Measurements from ENCODE around the gene PRTN3.
"Not testable (repeated sequence)": the region's sequence is repeated elsewhere in the genome, so short reads cannot be mapped to it uniquely, and the experiment has no call there.

The PRTN3 gene

DNA sequence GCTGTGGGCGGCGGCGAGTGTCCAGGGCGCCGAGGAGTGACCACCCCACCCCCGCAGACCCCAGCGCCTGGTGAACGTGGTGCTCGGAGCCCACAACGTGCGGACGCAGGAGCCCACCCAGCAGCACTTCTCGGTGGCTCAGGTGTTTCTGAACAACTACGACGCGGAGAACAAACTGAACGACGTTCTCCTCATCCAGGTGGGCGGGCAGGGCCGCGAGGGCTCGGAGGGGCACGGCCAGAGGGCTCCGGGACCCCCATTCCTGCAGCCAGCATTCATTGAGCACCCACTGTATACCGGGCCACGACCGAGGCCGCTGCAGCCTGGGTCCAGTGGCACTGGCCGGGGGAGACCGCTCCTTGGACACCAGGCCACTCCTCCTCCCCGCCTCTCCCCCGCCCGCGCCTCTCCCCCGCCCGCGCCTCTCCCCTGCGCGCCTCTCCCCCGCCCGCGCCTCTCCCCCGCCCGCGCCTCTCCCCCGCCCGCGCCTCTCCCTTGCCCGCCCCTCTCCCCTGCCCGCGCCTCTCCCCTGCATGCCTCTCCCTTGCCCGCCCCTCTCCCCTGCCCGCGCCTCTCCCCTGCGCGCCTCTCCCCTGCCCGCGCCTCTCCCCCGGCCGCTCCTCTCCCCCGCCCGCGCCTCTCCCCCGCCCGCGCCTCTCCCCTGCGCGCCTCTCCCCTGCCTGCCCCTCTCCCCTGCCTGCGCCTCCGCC is 3.2 kb downstream of the PRTN3 start:
- no peak for DNase-seq (ENCODE audit: extremely low read depth in 1 of 2, low read depth in 1 of 2)

DNA sequence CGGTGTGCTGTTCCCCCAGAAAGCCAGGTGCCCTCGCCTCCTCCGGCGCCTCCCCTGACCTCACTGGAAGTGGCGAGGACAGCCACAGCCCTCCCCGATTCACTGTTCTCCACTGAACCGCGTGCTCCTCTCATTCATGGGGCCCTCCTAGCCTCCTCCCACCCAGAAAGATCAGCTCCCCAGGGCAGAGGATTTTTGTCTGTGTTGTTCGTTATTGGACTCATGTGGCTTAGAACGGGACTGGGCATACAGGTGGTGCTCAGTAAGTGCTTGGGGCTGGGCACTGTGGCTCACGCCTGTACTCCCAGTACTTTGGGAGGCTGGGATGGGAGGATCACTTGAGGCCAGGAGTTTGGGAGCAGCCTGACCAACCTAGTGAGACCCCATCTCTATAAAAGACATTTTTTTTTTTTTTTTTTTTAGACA is 3.8 kb downstream of the PRTN3 start:
- DNase-seq (ENCODE audit: extremely low read depth in 1 of 2, low read depth in 1 of 2) = no peak

DNA sequence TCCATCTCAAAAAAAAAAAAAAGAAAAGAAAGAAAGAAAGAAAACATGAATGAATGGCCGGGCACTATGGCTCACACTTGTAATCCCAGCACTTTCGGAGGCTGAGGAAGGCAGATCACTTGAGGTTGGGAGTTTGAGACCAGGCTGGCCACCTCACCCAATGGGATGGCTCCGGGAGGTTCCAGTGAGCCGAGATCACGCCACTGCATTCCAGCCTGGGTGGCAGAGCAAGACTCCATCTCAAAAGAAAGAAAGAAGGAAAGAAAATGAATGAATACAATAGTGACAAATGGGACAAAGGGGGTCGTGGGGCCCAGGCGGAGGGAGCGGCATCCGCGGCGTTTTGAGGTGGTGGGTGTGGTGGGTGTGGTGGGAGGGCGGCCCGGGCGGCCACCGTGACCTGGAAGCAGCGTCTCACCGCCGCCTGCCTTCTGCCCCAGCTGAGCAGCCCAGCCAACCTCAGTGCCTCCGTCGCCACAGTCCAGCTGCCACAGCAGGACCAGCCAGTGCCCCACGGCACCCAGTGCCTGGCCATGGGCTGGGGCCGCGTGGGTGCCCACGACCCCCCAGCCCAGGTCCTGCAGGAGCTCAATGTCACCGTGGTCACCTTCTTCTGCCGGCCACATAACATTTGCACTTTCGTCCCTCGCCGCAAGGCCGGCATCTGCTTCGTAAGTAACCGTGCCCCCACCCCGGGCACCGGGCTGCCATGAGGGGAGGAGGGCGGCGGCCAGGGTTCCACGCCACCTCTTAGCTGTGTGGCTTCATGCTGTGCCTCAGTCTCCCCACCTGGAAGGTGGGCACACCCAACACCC is 5.1 kb downstream of the PRTN3 start:
- no peak for DNase-seq (ENCODE audit: extremely low read depth in 1 of 2, low read depth in 1 of 2)

DNA sequence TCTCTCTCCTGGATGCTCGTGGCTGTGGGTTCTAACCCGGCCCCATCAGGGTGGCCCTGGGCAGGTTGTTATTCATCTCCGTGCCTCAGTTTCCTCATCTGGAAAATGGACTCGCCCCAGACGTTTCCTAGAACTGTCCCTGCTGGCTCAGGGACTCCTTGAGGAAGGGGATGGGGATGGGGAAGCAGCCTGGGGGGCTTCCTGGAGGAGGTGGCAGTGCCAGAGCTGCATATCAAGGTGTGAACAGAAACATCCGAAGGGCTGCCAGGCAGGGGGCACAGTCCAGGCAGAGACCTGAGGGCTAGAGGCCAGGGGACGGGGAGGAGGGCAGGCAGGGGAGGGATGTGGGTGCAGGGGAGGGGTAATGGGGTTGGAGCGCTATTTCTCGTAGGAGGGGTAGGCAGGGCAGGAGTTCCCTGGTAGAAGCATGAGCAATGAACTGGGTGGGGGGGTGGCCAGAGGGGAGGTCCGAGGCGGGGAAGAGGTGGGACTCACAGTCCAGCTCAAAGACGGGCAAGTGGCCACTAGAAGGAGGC is 7.7 kb downstream of the PRTN3 start:
- no peak for DNase-seq (ENCODE audit: extremely low read depth in 1 of 2, low read depth in 1 of 2)

DNA sequence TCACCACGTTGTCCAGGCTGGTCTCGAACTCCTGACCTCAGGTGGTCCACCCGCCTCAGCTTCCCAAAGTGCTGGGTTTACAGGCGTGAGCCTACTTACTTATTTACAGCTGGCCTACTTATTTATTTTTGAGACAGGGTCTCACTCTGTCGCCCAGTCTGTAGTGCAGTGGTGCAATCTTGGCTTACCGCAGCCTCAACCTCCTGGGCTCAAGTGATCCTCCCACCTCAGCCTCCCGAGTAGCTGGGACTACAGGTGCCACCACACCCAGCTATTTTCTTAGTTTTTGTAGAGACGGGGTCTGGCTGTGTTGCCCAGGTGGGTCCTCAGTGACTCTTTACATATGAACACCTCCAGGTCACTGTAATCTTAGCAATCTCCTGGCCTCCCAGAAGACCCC is 8.4 kb downstream of the PRTN3 start:
- DNase-seq (ENCODE audit: extremely low read depth in 1 of 2, low read depth in 1 of 2) = not testable (repeated sequence)

DNA sequence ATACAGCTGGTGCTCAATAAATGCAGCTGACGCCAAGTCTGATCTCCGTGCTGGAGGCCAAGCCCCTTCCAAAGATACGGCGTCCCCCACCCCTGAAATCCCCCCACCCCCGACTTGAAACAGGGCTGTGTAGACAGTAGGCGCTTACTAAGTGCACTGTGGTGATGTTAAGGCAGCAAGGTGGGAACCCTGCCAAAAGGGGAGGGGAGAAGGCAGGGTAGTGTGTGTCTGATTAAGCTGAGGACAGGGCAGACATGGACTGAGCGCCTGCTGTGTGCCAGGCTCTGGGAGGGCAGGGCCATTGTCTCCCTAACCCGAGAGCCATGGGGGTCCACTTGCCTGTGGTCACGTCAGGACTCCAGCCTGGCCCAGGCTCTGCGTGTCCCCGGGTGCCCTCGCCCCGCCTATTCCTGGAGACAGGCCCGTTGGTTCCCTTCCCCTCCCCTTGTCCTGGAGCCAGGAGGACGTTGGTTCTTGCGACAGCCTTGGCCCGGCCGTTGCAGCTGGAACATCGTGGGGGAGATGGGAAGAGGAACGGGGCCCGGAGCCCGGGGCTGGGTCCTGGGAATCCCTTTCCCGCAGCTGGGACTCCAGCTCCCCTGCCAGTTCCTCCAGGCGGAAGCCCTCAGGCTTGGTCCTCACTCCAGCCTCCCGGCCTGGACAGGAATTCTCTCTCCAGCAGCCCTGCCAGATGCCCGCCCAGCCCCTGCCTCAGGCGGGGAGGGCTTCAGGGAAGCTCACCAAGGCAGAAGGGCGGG is 9.6 kb downstream of the PRTN3 start:
- no peak for DNase-seq (ENCODE audit: extremely low read depth in 1 of 2, low read depth in 1 of 2)

DNA sequence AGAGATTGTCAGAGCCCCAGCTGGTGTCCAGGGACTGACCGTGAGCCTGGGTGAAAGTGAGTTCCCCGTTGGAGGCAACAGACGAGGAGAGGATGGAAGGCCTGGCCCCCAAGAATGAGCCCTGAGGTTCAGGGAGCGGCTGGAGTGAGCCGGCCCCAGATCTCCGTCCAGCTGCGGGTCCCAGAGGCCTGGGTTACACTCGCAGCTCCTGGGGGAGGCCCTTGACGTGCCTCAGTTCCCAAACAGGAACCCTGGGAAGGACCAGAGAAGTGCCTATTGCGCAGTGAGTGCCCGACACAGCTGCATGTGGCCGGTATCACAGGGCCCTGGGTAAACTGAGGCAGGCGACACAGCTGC is 10.2 kb downstream of the PRTN3 start:
- no peak for DNase-seq (ENCODE audit: extremely low read depth in 1 of 2, low read depth in 1 of 2)

DNA sequence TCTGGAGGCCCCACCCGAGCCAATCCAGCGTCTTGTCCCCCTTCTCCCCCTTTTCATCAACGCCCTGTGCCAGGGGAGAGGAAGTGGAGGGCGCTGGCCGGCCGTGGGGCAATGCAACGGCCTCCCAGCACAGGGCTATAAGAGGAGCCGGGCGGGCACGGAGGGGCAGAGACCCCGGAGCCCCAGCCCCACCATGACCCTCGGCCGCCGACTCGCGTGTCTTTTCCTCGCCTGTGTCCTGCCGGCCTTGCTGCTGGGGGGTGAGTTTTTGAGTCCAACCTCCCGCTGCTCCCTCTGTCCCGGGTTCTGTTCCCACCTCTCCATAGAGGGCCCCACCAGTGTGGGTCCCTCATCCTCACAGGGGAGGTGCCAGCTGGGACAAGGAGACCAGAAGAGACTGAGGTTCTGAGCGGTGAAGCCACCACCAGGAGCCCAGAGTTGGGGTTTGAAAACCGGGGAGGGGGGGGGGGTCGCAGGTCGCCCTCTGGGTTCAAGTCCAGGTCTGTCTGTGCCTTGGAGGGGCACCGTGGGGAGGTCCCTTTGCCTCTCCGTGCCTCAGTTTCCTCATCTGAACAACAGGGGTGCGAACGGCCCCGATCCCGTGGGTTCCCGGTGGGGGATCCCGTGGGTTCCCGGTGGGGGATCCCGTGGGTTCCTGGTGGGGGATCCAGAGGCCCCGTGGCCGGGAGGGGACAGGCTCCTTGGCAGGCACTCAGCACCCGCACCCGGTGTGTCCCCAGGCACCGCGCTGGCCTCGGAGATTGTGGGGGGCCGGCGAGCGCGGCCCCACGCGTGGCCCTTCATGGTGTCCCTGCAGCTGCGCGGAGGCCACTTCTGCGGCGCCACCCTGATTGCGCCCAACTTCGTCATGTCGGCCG is 11.6 kb downstream of the PRTN3 start, which contains the start of gene ELANE:
ELANE (plus strand) TSS at position 168 of the 878 bp plus-strand sequence; CDS start at position 194, 26 bp downstream.
- no peak for DNase-seq (ENCODE audit: extremely low read depth in 1 of 2, low read depth in 1 of 2)

DNA sequence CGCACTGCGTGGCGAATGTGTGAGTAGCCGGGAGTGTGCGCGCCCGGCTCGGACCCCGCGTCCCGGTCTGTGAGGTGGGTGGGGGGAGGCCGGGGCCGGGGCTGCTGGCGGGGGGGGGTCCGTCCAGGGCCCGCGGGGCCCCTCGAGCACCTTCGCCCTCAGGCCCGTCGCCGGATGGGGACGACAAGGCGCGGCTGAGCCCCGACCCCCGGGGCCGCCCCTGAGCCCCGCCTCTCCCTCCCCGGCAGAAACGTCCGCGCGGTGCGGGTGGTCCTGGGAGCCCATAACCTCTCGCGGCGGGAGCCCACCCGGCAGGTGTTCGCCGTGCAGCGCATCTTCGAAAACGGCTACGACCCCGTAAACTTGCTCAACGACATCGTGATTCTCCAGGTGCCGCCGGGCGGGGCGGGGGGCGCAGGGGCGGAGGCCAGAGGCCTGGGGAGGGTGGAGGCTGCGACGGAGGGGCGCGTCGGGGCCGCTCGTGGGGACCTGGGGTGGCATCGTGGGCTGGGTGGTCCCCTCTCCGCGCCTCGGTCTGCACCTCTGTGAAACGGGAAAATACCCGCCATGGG is 12.3 kb downstream of the PRTN3 start:
- no peak for DNase-seq (ENCODE audit: extremely low read depth in 1 of 2, low read depth in 1 of 2)

DNA sequence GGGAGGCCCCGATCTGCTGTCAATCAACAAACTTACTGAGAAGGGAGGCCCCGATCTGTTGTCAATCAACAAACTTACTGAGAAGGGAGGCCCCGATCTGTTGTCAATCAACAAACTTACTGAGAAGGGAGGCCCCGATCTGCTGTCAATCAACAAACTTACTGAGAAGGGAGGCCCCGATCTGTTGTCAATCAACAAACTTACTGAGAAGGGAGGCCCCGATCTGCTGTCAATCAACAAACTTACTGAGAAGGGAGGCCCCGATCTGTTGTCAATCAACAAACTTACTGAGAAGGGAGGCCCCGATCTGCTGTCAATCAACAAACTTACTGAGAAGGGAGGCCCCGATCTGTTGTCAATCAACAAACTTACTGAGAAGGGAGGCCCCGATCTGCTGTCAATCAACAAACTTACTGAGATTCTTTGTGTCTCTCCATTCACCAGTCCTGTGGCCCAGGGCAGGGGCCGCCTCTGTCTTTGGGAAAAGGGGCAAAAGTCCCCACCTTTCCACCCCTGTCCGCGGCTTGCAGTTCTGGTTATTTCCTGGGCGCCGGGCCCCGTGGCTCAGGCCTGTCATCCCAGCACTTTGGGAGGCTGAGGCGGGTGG is 12.9 kb downstream of the PRTN3 start:
- DNase-seq (ENCODE audit: extremely low read depth in 1 of 2, low read depth in 1 of 2) = not testable (repeated sequence)

DNA sequence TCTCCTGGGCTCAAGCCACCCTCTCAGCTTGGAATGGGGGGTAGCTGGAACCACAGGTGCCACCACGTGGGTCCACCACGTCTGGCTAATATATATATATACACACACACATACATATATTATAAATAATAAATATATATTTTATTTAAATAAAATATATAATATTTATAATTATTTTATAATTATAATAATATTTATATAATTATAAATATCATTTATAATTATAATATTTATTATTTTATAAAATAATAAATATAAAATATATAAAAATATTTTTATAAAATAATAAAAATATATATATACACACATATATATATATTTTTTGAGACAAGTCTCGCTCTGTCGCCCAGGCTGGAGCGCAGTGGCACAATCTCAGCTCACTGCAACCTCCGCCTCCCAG is 13.8 kb downstream of the PRTN3 start:
- DNase-seq (ENCODE audit: extremely low read depth in 1 of 2, low read depth in 1 of 2) = no peak

DNA sequence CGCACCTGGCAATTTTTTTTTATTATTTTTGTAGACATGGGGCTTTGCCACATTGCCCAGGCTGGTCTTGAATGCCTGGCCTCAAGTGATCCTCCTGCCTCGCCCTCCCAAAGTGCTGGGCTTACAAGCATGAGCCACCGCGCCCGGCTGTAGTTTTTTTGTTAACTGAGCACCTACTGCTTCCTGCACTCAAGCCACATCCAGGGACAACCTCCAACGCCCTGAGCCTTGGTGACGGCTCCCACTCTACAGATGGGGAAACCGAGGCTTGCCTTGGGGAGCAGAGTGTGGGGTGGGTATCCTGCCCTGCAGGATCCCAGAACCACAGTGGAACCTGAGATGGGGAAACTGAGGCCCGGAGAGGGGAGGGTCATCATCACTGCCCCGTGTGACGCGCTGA is 14.3 kb downstream of the PRTN3 start:
- DNase-seq (ENCODE audit: extremely low read depth in 1 of 2, low read depth in 1 of 2) = no peak

DNA sequence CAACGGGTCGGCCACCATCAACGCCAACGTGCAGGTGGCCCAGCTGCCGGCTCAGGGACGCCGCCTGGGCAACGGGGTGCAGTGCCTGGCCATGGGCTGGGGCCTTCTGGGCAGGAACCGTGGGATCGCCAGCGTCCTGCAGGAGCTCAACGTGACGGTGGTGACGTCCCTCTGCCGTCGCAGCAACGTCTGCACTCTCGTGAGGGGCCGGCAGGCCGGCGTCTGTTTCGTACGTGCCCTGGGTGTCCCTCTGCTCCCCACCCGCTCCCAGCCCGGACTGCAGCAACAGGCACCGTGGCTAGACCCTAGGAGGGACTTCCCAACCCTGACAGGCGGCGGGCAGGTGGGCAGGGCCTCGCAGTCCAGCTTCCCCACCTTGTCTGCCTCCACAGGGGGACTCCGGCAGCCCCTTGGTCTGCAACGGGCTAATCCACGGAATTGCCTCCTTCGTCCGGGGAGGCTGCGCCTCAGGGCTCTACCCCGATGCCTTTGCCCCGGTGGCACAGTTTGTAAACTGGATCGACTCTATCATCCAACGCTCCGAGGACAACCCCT is 14.8 kb downstream of the PRTN3 start:
- DNase-seq (ENCODE audit: extremely low read depth in 1 of 2, low read depth in 1 of 2) = no peak

DNA sequence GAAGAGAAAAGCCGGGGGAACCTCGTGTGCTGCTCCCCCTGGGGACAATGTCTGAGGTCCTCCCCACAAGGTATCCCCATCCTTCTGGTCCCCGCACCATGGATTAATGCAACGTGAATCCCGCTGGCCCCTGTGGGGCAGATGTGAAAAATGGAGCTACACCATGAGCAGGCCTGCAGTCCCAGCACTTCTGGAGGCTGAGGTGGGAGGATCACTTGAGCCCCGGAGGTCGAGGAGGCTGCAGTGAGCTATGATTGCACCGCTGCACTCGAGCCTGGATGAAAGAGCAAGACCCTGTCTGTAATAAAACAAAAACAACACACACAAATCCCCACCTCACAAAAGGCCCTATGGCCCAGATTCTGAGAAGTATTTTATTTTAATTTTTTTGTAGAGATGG is 17.5 kb downstream of the PRTN3 start:
- DNase-seq (ENCODE audit: extremely low read depth in 1 of 2, low read depth in 1 of 2) = no peak

DNA sequence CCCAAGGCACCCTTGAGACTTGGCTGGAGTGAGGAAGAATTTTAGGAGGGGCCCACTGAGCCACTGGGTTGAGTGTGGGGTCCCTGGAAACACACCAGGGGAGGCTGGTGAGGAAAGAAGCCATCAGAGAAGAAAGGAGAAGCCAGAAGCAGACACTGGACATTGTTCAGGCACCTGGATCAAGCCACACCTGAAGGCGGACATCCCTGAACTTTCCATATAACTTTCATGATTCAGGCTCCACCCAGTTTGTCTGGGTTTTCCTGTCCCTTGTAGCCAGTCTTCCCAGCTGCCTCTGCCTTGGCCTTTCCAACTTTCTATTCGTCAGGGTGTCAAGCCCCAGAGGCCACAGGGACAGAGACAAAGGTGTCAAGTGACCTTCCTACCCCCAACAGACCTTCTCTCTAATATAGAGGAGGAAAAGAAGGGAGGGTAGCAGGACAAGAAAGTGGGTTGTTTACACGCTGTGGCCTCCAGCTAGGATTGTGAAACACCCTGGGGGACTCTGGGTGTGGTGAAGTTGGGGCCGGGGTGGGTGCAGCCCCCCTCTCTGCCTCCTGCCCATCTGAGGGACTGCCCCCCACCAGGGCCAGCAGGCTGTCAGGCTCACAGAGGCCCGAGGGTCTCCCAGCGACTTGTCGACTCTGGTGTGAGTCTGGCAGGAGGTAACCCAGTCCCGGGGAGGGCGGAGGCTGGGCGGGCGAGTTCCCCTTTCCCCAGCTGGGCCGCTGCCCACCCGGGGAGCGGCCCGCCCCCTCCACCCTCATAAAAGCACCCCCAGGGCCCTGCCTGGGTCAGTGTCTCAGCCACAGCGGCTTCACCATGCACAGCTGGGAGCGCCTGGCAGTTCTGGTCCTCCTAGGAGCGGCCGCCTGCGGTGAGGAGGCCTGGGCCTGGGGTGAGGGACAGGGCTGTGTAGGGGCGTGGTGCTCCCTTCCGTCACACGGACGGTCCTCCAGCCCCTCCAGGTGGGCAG is 18.4 kb downstream of the PRTN3 start, which contains the start of gene CFD:
CFD (plus strand) TSS at position 797 of the 976 bp plus-strand sequence; CDS start at position 823, 26 bp downstream.
- DNase-seq (ENCODE audit: extremely low read depth in 1 of 2, low read depth in 1 of 2) = no peak

DNA sequence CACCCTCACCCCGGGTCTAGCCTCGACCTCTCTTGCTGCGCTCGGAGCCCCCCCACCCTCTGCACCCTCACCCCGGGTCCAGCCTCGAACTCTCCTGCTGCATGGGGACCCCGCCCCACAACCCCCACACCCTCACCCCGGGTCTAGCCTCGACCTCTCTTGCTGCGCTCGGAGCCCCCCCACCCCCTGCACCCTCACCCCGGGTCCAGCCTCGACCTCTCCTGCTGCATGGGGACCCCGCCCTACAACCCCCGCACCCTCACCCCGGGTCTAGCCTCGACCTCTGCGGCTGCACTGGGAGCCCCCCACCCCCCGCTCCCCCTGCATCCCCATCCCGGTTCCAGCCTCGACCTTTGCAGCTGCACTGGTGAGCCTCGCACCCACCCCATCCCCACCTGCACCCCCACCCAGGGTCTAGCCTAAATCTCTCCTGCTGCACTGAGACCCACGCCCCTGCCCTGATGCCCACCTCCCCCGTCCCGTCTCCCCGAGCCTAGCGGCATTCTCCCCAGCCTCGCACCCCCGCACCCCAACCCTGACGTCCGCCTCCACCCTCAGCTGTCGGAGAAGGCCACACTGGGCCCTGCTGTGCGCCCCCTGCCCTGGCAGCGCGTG is 20.4 kb downstream of the PRTN3 start:
- DNase-seq (ENCODE audit: extremely low read depth in 1 of 2, low read depth in 1 of 2) = no peak

DNA sequence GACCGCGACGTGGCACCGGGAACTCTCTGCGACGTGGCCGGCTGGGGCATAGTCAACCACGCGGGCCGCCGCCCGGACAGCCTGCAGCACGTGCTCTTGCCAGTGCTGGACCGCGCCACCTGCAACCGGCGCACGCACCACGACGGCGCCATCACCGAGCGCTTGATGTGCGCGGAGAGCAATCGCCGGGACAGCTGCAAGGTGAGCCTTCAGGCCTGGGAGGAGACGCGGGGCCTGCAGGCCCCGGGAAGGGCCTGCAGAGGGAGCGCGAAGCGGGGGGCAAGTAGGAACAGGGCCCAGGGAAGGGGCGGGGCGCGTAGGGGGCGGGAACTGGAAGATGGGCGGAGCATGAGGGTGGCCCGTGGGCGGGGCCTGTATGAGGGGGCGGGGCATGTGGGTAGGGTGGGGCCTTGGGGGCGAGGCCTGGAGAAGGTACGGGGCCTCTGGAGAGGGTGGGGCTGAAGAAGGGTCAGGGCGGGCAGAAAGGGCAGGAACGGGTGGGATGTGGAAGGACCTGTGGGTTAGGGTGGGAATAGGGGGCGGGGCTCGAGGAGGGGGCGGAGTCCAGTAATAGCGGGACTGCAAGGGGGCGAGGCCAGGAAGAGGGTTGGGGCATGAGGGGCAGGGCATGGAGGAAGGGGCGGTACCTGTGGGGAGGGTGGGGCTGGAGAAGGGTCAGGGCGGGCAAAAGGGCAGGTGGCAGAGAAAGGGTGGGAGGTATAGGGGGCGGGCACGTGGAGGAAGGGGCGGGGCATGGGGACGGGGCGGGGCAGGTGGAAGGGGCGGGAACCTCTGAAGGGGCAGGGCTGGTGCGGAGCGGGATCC is 21.2 kb downstream of the PRTN3 start:
- DNase-seq (ENCODE audit: extremely low read depth in 1 of 2, low read depth in 1 of 2) = peak; percentile 21 to 65
